ENCODE data around the gene RHBDF1. TPM values are rescaled to one million over a fixed set of nuclear protein-coding genes. Genes with fewer than 3 reads are reported as not detected.
"Not testable (repeated sequence)": the region's sequence is repeated elsewhere in the genome, so short reads cannot be mapped to it uniquely, and the experiment has no call there.

RHBDF1 gene
- total and polyA plus RNA-seq, 4 donors, result 26.6 to 51.2 (median 29.9) TPM

- no peak overlapping the region for H3K4me3 ChIP-seq
- H3K9ac ChIP-seq (ENCODE audit: insufficient read depth in 1 of 2, low read length in 2 of 2), result no peak overlapping the region
- DNase-seq, result peak in 1 of 3 donors; percentile 6
- no peak for TF ChIP-seq CTCF (IDR thresholded peaks at IDR 0.05; ENCODE audit: control extremely low read depth, extremely low read depth)
- ATAC-seq (ENCODE audit: insufficient read depth, low FRiP score), result no peak
- no peaks in the 10 kb centered on the region for H3K36me3 ChIP-seq (ENCODE audit: control insufficient read depth in 4 of 4, insufficient read depth in 4 of 4, low read length in 4 of 4)
- no peaks in the 10 kb centered on the region for H3K27me3 ChIP-seq (ENCODE audit: control insufficient read depth in 3 of 3, insufficient read depth in 3 of 3, low read length in 2 of 3)
- H3K9me3 ChIP-seq (ENCODE audit: control insufficient read depth in 4 of 4, insufficient read depth in 3 of 4, low read length in 3 of 4), result no peaks in the 10 kb centered on the region
- peaks cover 0 to 7% (median 4%) of the 10 kb centered on the region in 5 donors for H3K4me1 ChIP-seq (ENCODE audit: control insufficient read depth in 5 of 5, insufficient read depth in 5 of 5, low read length in 5 of 5)
- 24 to 27% methylated on average over 6 of the region's 6 CpGs for WGBS, 2 donors
- H3K27ac ChIP-seq (ENCODE audit: low read depth in 1 of 2, low read length in 1 of 2), result no peak overlapping the region
Measured at GRCh38 chr16:34648-34987, 37.8 kb downstream of the RHBDF1 start.

DNA sequence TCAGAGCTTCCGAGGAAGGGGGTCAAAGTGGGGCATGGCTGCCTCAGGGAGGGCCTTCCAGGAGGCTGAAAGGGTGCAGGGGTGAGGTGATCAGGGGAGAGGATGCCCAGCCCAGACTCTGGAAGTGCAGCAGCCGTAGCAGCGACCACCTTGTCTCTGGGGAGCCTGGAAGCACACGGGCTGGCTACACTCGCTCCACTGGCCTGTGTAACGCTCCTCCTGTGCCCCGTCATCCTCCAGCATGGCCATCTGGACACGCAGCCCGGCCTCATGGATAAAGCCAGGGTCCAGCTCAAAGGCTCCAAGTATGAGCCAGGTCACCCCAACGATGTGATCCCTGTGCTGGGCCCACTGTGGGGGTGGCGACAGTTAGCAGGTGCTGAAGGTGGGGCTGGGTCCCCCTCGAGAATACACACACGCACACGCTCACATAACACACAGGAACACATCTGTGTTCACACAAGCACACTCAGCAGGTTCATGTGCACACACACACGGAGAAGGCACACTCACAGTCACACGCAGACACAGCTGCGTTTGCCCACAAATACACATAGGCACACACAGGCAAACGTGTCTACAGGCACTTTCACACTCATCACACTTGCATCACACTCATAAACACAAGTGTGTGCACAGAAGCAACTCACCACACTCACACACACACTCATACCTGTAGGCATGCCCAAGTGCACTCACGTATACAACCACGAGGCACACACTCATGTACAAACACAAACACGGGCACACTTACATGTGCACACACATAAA lies 38.4 kb downstream of the RHBDF1 start:
- no peaks in the 10 kb centered on the region for H3K9me3 ChIP-seq (ENCODE audit: control insufficient read depth in 4 of 4, insufficient read depth in 3 of 4, low read length in 3 of 4)
- DNase-seq (no peak), ATAC-seq (ENCODE audit: insufficient read depth, low FRiP score) (no peak)
- H3K27ac ChIP-seq (ENCODE audit: low read depth in 1 of 2, low read length in 1 of 2), result no peak overlapping the region
- peaks cover 0 to 7% (median 4%) of the 10 kb centered on the region in 5 donors for H3K4me1 ChIP-seq (ENCODE audit: control insufficient read depth in 5 of 5, insufficient read depth in 5 of 5, low read length in 5 of 5)
- 84 to 85% methylated on average over 21 of the region's 21 CpGs for WGBS, 2 donors
- no peak overlapping the region for H3K4me3 ChIP-seq
- H3K9ac ChIP-seq (ENCODE audit: insufficient read depth in 1 of 2, low read length in 2 of 2), result no peak overlapping the region
- no peak for TF ChIP-seq CTCF (IDR thresholded peaks at IDR 0.05; ENCODE audit: control extremely low read depth, extremely low read depth)
- H3K36me3 ChIP-seq (ENCODE audit: control insufficient read depth in 4 of 4, insufficient read depth in 4 of 4, low read length in 4 of 4), result no peaks in the 10 kb centered on the region
- no peaks in the 10 kb centered on the region for H3K27me3 ChIP-seq (ENCODE audit: control insufficient read depth in 3 of 3, insufficient read depth in 3 of 3, low read length in 2 of 3)

DNA sequence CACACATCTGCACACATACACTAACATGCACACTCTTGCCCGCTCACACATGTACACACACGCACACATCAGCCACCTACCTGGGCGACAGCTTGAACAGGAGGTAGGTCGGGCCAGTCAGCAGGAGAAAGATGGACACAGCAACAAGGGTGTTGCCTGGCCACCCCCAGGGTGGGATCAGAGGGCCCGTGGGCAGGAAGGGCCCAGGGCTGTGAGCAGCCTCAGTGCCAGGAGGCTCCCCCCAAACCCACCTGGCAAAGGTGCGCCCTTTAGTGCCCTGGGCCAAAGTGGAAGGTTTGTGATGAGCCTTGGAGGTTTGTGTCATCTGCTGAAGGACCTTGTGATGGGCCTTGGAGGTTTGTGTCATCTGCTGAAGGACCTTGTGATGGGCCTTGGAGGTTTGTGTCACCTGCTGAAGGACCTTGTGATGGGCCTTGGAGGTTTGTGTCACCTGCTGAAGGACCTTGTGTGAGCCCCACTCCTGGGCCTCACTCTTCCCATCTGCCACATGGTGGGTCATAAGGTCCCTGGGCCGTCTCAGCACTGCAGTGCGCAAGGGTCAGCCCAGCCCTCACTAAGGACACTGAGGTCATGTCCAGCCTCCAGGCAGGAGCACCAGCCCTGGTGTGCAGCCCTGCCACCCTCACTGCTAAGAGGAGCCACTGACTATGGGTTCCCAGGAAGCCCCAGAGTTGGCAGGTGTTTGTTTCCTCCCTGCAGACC lies 39.1 kb downstream of the RHBDF1 start:
- not testable (repeated sequence) for H3K27ac ChIP-seq (ENCODE audit: low read depth in 1 of 2, low read length in 1 of 2); H3K36me3 ChIP-seq (ENCODE audit: control insufficient read depth in 4 of 4, insufficient read depth in 4 of 4, low read length in 4 of 4); H3K27me3 ChIP-seq (ENCODE audit: control insufficient read depth in 3 of 3, insufficient read depth in 3 of 3, low read length in 2 of 3); H3K4me1 ChIP-seq (ENCODE audit: control insufficient read depth in 5 of 5, insufficient read depth in 5 of 5, low read length in 5 of 5); H3K4me3 ChIP-seq; H3K9me3 ChIP-seq (ENCODE audit: control insufficient read depth in 4 of 4, insufficient read depth in 3 of 4, low read length in 3 of 4); ATAC-seq (ENCODE audit: insufficient read depth, low FRiP score); H3K9ac ChIP-seq (ENCODE audit: insufficient read depth in 1 of 2, low read length in 2 of 2); DNase-seq
- WGBS, 2 donors, result 86 to 87% methylated on average over 4 to 5 of the region's 8 CpGs

DNA sequence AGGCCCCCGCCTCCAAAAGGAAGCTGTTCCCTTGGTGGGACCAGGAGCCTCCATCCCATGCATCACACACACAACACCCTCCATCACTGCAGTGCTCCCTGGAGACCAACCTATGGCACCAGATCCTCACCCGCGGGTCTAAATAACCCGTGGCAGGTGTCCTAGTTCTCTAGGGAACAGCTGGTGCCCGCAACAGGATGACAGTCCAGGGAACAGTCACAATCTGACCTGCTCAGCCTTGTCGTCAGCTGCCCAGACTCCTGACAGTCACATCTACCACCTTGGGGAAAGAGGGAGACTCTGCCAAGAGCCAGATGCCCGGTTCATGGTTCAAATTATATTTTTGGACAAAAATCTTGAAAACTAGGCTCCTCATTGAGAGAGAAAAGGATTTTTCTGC lies 41.8 kb downstream of the RHBDF1 start:
- WGBS, 2 donors, result 72 to 84% methylated on average over 3 to 6 of the region's 7 CpGs
- H3K9ac ChIP-seq (ENCODE audit: insufficient read depth in 1 of 2, low read length in 2 of 2); H3K27me3 ChIP-seq (ENCODE audit: control insufficient read depth in 3 of 3, insufficient read depth in 3 of 3, low read length in 2 of 3); H3K4me1 ChIP-seq (ENCODE audit: control insufficient read depth in 5 of 5, insufficient read depth in 5 of 5, low read length in 5 of 5); H3K27ac ChIP-seq (ENCODE audit: low read depth in 1 of 2, low read length in 1 of 2); H3K36me3 ChIP-seq (ENCODE audit: control insufficient read depth in 4 of 4, insufficient read depth in 4 of 4, low read length in 4 of 4); H3K9me3 ChIP-seq (ENCODE audit: control insufficient read depth in 4 of 4, insufficient read depth in 3 of 4, low read length in 3 of 4); H3K4me3 ChIP-seq; ATAC-seq (ENCODE audit: insufficient read depth, low FRiP score); DNase-seq: not testable (repeated sequence)

GRCh38 chr16:25926-26348 lies 46.5 kb downstream of the RHBDF1 start:
- WGBS, 2 donors, result 53 to 57% methylated on average over 2 of the region's 5 CpGs
- not testable (repeated sequence) for H3K27me3 ChIP-seq (ENCODE audit: control insufficient read depth in 3 of 3, insufficient read depth in 3 of 3, low read length in 2 of 3); H3K27ac ChIP-seq (ENCODE audit: low read depth in 1 of 2, low read length in 1 of 2); H3K9me3 ChIP-seq (ENCODE audit: control insufficient read depth in 4 of 4, insufficient read depth in 3 of 4, low read length in 3 of 4); H3K36me3 ChIP-seq (ENCODE audit: control insufficient read depth in 4 of 4, insufficient read depth in 4 of 4, low read length in 4 of 4); H3K4me3 ChIP-seq; H3K9ac ChIP-seq (ENCODE audit: insufficient read depth in 1 of 2, low read length in 2 of 2); H3K4me1 ChIP-seq (ENCODE audit: control insufficient read depth in 5 of 5, insufficient read depth in 5 of 5, low read length in 5 of 5); ATAC-seq (ENCODE audit: insufficient read depth, low FRiP score); DNase-seq

DNA sequence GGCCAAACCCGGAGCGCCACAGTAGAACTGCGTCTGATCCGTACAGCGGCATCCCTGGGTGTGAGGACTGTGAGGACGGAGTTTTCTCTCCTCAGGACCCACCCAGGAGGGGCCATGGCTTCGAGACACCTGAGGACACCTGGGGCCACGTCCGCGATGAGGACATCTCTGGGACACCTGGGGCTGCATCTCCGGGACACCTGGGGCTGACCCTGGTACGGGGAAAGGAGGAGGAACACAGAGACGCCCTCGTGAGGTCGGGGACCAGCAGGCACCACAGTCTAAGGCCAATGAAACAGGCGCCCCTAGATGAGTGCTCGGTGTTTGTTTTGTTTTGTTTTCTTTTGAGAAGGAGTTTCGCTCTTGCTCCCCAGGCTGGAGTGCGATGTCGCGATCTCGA lies 48.3 kb downstream of the RHBDF1 start:
- WGBS, 2 donors, result 90 to 94% methylated on average over 12 to 17 of the region's 22 CpGs
- H3K27ac ChIP-seq (ENCODE audit: low read depth in 1 of 2, low read length in 1 of 2); DNase-seq; H3K9me3 ChIP-seq (ENCODE audit: control insufficient read depth in 4 of 4, insufficient read depth in 3 of 4, low read length in 3 of 4); H3K36me3 ChIP-seq (ENCODE audit: control insufficient read depth in 4 of 4, insufficient read depth in 4 of 4, low read length in 4 of 4); H3K4me1 ChIP-seq (ENCODE audit: control insufficient read depth in 5 of 5, insufficient read depth in 5 of 5, low read length in 5 of 5); H3K9ac ChIP-seq (ENCODE audit: insufficient read depth in 1 of 2, low read length in 2 of 2); ATAC-seq (ENCODE audit: insufficient read depth, low FRiP score); H3K4me3 ChIP-seq; H3K27me3 ChIP-seq (ENCODE audit: control insufficient read depth in 3 of 3, insufficient read depth in 3 of 3, low read length in 2 of 3): not testable (repeated sequence)

Data from lung (tissue), 12 donors.